WTC11 (cell line): ENCODE data around the gene CBX7. TPM values are rescaled to one million over a fixed set of nuclear protein-coding genes. Genes with fewer than 3 reads are reported as not detected.

Experiments used
- AR ChIP-seq: fragments of 250-450 bp; sonication (Bioruptor Pico); IDR thresholded peaks from 2 replicates; pipeline ENCODE4 v1.9.0; 2021; ENCODE audit warnings: mild to moderate bottlenecking
- CBFB ChIP-seq: sonication (generic); formaldehyde crosslinking; IDR thresholded peaks from 2 replicates; pipeline ENCODE4 v1.8.1; 2022; ENCODE audit warnings: mild to moderate bottlenecking, low read depth, missing genetic modification reagents
- CREB1 ChIP-seq: sonication (generic); formaldehyde crosslinking; IDR thresholded peaks from 2 replicates; pipeline ENCODE4 v1.8.0; 2023; ENCODE audit warnings: mild to moderate bottlenecking, missing genetic modification reagents
- E2F4 ChIP-seq: sonication (generic); formaldehyde crosslinking; IDR thresholded peaks from 2 replicates; pipeline ENCODE4 v1.8.1; 2022; ENCODE audit warnings: low read depth, mild to moderate bottlenecking, moderate library complexity, missing genetic modification reagents, borderline replicate concordance
- ELF4 ChIP-seq: sonication (generic); formaldehyde crosslinking; IDR thresholded peaks from 2 replicates; pipeline ENCODE4 v1.8.1; 2022; ENCODE audit warnings: low read depth, mild to moderate bottlenecking, moderate library complexity, missing genetic modification reagents
- ERG ChIP-seq: fragments of 250-450 bp; sonication (Bioruptor Pico); IDR thresholded peaks from 2 replicates; pipeline ENCODE4 v1.8.0; 2021; ENCODE audit warnings: mild to moderate bottlenecking
- FOXJ3 ChIP-seq: sonication (generic); formaldehyde crosslinking; IDR thresholded peaks from 2 replicates; pipeline ENCODE4 v1.9.0; 2021; ENCODE audit warnings: missing genetic modification reagents, mild to moderate bottlenecking, borderline replicate concordance
- GRHL2 ChIP-seq: fragments of 250-450 bp; sonication (Bioruptor Pico); IDR thresholded peaks from 2 replicates; pipeline ENCODE4 v1.8.0; 2022; ENCODE audit warnings: mild to moderate bottlenecking, moderate library complexity; ENCODE audit not compliant: insufficient replicate concordance, severe bottlenecking
- HMGA2 ChIP-seq: fragments of 250-450 bp; sonication (Bioruptor Pico); IDR thresholded peaks from 2 replicates; pipeline ENCODE4 v1.4.0; 2021; ENCODE audit warnings: mild to moderate bottlenecking, moderate library complexity
- HMGXB4 ChIP-seq: sonication (generic); formaldehyde crosslinking; IDR thresholded peaks from 2 replicates; pipeline ENCODE4 v1.8.1; 2023; ENCODE audit warnings: mild to moderate bottlenecking, moderate library complexity, missing genetic modification reagents
- JAZF1 ChIP-seq: fragments of 250-450 bp; sonication (Bioruptor Pico); IDR thresholded peaks from 2 replicates; pipeline ENCODE4 v1.9.0; 2021; ENCODE audit warnings: moderate library complexity, mild to moderate bottlenecking, inconsistent platforms
- KAT7 ChIP-seq: sonication (generic); formaldehyde crosslinking; IDR thresholded peaks from 2 replicates; pipeline ENCODE4 v1.8.1; 2023; ENCODE audit warnings: missing genetic modification reagents, mild to moderate bottlenecking, borderline replicate concordance
- MYBL2 ChIP-seq: sonication (generic); formaldehyde crosslinking; IDR thresholded peaks from 2 replicates; pipeline ENCODE4 v1.8.1; 2023; ENCODE audit warnings: mild to moderate bottlenecking, moderate library complexity, missing genetic modification reagents
- PREB ChIP-seq: sonication (generic); formaldehyde crosslinking; IDR thresholded peaks from 2 replicates; pipeline ENCODE4 v1.8.1; 2022; ENCODE audit warnings: mild to moderate bottlenecking, missing genetic modification reagents, moderate library complexity, borderline replicate concordance
- TCF7 ChIP-seq: sonication (generic); formaldehyde crosslinking; IDR thresholded peaks from 2 replicates; pipeline ENCODE4 v1.8.0; 2022; ENCODE audit warnings: mild to moderate bottlenecking, low read depth, missing genetic modification reagents, moderate library complexity
- TP53 ChIP-seq: sonication (generic); formaldehyde crosslinking; IDR thresholded peaks from 2 replicates; pipeline ENCODE4 v1.8.1; 2023; ENCODE audit warnings: mild to moderate bottlenecking, missing genetic modification reagents
- USF2 ChIP-seq: sonication (generic); formaldehyde crosslinking; IDR thresholded peaks from 2 replicates; pipeline ENCODE4 v1.8.1; 2023; ENCODE audit warnings: mild to moderate bottlenecking, missing genetic modification reagents, moderate library complexity
- ZNF121 ChIP-seq: sonication (generic); formaldehyde crosslinking; IDR thresholded peaks from 2 replicates; pipeline ENCODE4 v1.8.0; 2023; ENCODE audit warnings: missing genetic modification reagents
- ZNF232 ChIP-seq: sonication (generic); formaldehyde crosslinking; IDR thresholded peaks from 2 replicates; pipeline ENCODE4 v1.8.0; 2022; ENCODE audit warnings: mild to moderate bottlenecking, missing genetic modification reagents
- ZNF396 ChIP-seq: fragments of 250-450 bp; sonication (Bioruptor Pico); IDR thresholded peaks from 2 replicates; pipeline ENCODE4 v1.8.0; 2021; ENCODE audit warnings: mild to moderate bottlenecking, moderate library complexity, borderline replicate concordance
- ZNF416 ChIP-seq: fragments of 250-450 bp; sonication (Bioruptor Pico); IDR thresholded peaks from 2 replicates; pipeline ENCODE4 v1.9.0; 2021; ENCODE audit warnings: mild to moderate bottlenecking, inconsistent platforms
- ZNF423 ChIP-seq: fragments of 250-450 bp; sonication (Bioruptor Pico); IDR thresholded peaks from 2 replicates; pipeline ENCODE4 v2.1.2; 2022; ENCODE audit warnings: mild to moderate bottlenecking, moderate library complexity
- ZNF425 ChIP-seq: fragments of 250-450 bp; sonication (Bioruptor Pico); conservative IDR thresholded peaks from 2 replicates; pipeline ENCODE4 v1.9.0; 2021; ENCODE audit warnings: mild to moderate bottlenecking
- total RNA-seq: library from RNA; stranded (reverse); gene quantifications from 3 replicates; pipeline ENCODE4 v1.2.3, GENCODE V29; 2021
- TF ChIP-seq, protein P1 (sequence below): sonication (generic); formaldehyde crosslinking; IDR thresholded peaks from 2 replicates; pipeline ENCODE4 v1.8.0; 2022; ENCODE audit warnings: missing genetic modification reagents

Gene CBX7
- total RNA-seq, 1 experiment from 2014 or later = 10.6 TPM

- TF ChIP-seq AR (CRISPR knock-in tag) (no peak), E2F4 (no peak), CBFB (CRISPR knock-in tag) (peak; percentile 29; the same call in 1 of the 2 replicates), GRHL2 (no peak), TP53 (CRISPR knock-in tag) (no peak), FOXJ3 (CRISPR knock-in tag) (no peak), JAZF1 (CRISPR knock-in tag) (no peak), TCF7 (CRISPR knock-in tag) (no peak), CREB1 (CRISPR knock-in tag) (no peak), MYBL2 (no peak), ELF4 (CRISPR knock-in tag) (no peak), ZNF423 (0 out of 2 replicates have a peak, but pooled peaks have one; percentile 4), USF2 (peak; percentile 31; the same call in 1 of the 2 replicates), ZNF396 (CRISPR knock-in tag) (no peak), HMGXB4 (CRISPR knock-in tag) (no peak), ZNF425 (CRISPR knock-in tag) (no peak), PREB (CRISPR knock-in tag) (no peak), ZNF232 (no peak), HMGA2 (no peak), ERG (CRISPR knock-in tag) (no peak), ZNF121 (CRISPR knock-in tag) (no peak), KAT7 (CRISPR knock-in tag) (no peak), ZNF416 (CRISPR knock-in tag) (no peak)
- TF ChIP-seq, protein P1, sequence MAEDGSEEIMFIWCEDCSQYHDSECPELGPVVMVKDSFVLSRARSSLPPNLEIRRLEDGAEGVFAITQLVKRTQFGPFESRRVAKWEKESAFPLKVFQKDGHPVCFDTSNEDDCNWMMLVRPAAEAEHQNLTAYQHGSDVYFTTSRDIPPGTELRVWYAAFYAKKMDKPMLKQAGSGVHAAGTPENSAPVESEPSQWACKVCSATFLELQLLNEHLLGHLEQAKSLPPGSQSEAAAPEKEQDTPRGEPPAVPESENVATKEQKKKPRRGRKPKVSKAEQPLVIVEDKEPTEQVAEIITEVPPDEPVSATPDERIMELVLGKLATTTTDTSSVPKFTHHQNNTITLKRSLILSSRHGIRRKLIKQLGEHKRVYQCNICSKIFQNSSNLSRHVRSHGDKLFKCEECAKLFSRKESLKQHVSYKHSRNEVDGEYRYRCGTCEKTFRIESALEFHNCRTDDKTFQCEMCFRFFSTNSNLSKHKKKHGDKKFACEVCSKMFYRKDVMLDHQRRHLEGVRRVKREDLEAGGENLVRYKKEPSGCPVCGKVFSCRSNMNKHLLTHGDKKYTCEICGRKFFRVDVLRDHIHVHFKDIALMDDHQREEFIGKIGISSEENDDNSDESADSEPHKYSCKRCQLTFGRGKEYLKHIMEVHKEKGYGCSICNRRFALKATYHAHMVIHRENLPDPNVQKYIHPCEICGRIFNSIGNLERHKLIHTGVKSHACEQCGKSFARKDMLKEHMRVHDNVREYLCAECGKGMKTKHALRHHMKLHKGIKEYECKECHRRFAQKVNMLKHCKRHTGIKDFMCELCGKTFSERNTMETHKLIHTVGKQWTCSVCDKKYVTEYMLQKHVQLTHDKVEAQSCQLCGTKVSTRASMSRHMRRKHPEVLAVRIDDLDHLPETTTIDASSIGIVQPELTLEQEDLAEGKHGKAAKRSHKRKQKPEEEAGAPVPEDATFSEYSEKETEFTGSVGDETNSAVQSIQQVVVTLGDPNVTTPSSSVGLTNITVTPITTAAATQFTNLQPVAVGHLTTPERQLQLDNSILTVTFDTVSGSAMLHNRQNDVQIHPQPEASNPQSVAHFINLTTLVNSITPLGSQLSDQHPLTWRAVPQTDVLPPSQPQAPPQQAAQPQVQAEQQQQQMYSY = no peak
- TF ChIP-seq, all 79 proteins: peak for 11
Observed at GRCh38 chr22:39152511-39153219, at the start of gene CBX7 (continued).
